HepG2 (cell line): ENCODE data around the gene ALOX12.

Experiments used
- RAD21 ChIP-seq: fragments of 450-650 bp; formaldehyde crosslinking; IDR thresholded peaks from 2 replicates; pipeline ENCODE4 v1.5.0; 2020; ENCODE audit warnings: mild to moderate bottlenecking
- TCF12 ChIP-seq, 2 experiments: fragments of 450-650 bp in 1 of 2; sonication (generic) in 1 of 2; formaldehyde crosslinking in 1 of 2; IDR thresholded peaks; 2 replicates each; pipeline versions ENCODE4 v1.6.1 to v1.8.0; 2017 to 2022; ENCODE audit warnings: antibody characterized with exemption in 1 of 2, mild to moderate bottlenecking in 1 of 2, missing genetic modification reagents in 1 of 2, moderate library complexity in 1 of 2
- TF ChIP-seq, protein P1 (sequence below): sonication (generic); formaldehyde crosslinking; IDR thresholded peaks from 2 replicates; pipeline ENCODE4 v1.4.0; 2020; ENCODE audit warnings: missing genetic modification reagents
- TF ChIP-seq, protein P2 (sequence below): sonication (generic); formaldehyde crosslinking; IDR thresholded peaks from 2 replicates; pipeline ENCODE4 v1.5.0; 2020; ENCODE audit warnings: mild to moderate bottlenecking, missing genetic modification reagents, moderate library complexity

DNA sequence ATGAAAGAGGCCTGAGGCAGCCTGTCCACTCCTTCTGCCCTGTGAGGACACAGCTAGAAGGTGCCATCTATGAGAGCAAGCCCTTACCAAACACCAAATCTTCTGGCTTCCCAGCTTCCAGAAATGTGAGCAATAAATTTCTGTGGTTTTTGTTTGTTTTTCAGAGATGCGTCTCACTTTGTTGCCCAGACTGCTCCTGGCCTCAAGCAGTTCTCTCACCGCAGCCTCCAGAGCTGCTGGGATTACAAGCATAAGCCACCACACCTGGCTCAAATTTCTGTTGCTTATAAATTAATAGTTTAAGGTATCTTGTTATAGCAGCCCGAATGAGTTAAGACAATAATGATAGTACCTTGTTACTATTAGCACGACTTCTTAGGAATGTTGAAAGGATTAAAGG is 60.5 kb downstream of the ALOX12 start:
- TF ChIP-seq RAD21 (CRISPR knock-in tag) (no peak), TCF12 (IDR thresholded peaks at IDR 0.05) (no peak), TCF12 (CRISPR knock-in tag; IDR thresholded peaks at IDR 0.05) (no peak)
- TF ChIP-seq, protein P1, sequence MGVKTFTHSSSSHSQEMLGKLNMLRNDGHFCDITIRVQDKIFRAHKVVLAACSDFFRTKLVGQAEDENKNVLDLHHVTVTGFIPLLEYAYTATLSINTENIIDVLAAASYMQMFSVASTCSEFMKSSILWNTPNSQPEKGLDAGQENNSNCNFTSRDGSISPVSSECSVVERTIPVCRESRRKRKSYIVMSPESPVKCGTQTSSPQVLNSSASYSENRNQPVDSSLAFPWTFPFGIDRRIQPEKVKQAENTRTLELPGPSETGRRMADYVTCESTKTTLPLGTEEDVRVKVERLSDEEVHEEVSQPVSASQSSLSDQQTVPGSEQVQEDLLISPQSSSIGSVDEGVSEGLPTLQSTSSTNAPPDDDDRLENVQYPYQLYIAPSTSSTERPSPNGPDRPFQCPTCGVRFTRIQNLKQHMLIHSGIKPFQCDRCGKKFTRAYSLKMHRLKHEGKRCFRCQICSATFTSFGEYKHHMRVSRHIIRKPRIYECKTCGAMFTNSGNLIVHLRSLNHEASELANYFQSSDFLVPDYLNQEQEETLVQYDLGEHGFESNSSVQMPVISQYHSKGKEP = no peak
- TF ChIP-seq, protein P2, sequence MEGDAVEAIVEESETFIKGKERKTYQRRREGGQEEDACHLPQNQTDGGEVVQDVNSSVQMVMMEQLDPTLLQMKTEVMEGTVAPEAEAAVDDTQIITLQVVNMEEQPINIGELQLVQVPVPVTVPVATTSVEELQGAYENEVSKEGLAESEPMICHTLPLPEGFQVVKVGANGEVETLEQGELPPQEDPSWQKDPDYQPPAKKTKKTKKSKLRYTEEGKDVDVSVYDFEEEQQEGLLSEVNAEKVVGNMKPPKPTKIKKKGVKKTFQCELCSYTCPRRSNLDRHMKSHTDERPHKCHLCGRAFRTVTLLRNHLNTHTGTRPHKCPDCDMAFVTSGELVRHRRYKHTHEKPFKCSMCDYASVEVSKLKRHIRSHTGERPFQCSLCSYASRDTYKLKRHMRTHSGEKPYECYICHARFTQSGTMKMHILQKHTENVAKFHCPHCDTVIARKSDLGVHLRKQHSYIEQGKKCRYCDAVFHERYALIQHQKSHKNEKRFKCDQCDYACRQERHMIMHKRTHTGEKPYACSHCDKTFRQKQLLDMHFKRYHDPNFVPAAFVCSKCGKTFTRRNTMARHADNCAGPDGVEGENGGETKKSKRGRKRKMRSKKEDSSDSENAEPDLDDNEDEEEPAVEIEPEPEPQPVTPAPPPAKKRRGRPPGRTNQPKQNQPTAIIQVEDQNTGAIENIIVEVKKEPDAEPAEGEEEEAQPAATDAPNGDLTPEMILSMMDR (CRISPR knock-in tag) = no peak
